ENCODE results near the gene RDH14. TPM values are rescaled to one million over a fixed set of nuclear protein-coding genes. Genes with fewer than 3 reads are reported as not detected.

The RDH14 gene
- total RNA-seq, 1 experiment from 2014 or later = 15.4 TPM

GRCh38 chr2:18548621-18549020 lies 11.8 kb downstream of the RDH14 start:
- in situ Hi-C loops (cut with HindIII; ENCODE audit: low pct_unique_long_range_greater_than_20kb, low sequenced_read_pairs) (no loop called here), intact Hi-C loops (cut with micrococcal nuclease; ENCODE audit: unreplicated experiment) (no loop called here)
- Histone ChIP-seq H3K27me3 (ENCODE audit: control insufficient read depth, insufficient read depth, low read length) (no peaks in the 10 kb centered on the region), H3K36me3 (ENCODE audit: control insufficient read depth, insufficient read depth, low read length) (no peaks in the 10 kb centered on the region), H3K27ac (ENCODE audit: low read length) (no peak overlapping the region), H3K4me1 (ENCODE audit: control insufficient read depth, insufficient read depth, low read length) (no peaks in the 10 kb centered on the region), H3K4me3 (ENCODE audit: low read depth in 2 of 2, low read length in 2 of 2) (no peak overlapping the region), H3K9me3 (ENCODE audit: control insufficient read depth, insufficient read depth, low read depth, low read length) (no peaks in the 10 kb centered on the region)
- ChIA-PET POLR2A (no interaction called here), CTCF (no interaction called here)
- BruUV-seq (replicated peaks) = no TSS peak
- ATAC-seq (no peak), DNase-seq (ENCODE audit: low read depth, low spot score) (no peak)
- TF ChIP-seq REST (IDR thresholded peaks at IDR 0.05; ENCODE audit: insufficient read depth in 1 of 2, low read depth in 2 of 2, low read length in 1 of 2) (no peak), SIN3A (IDR thresholded peaks at IDR 0.05; ENCODE audit: borderline replicate concordance, insufficient read depth, low read depth, low read length) (no peak), CTCF (IDR thresholded peaks at IDR 0.05) (no peak)

GRCh38 chr2:18546567-18546966 lies 13.9 kb downstream of the RDH14 start:
- TF ChIP-seq TCF7L2 (IDR thresholded peaks at IDR 0.05; ENCODE audit: low read depth, low read length) (no peak), SIN3A (IDR thresholded peaks at IDR 0.05; ENCODE audit: borderline replicate concordance, insufficient read depth, low read depth, low read length) (no peak), CTCF (IDR thresholded peaks at IDR 0.05) (no peak), REST (IDR thresholded peaks at IDR 0.05; ENCODE audit: insufficient read depth in 1 of 2, low read depth in 2 of 2, low read length in 1 of 2) (no peak), POLR2AphosphoS5 (IDR thresholded peaks at IDR 0.05; ENCODE audit: low read depth, low read length) (no peak)
- Histone ChIP-seq H3K4me1 (ENCODE audit: control insufficient read depth, insufficient read depth, low read length) (no peaks in the 10 kb centered on the region), H3K4me3 (ENCODE audit: low read depth in 2 of 2, low read length in 2 of 2) (no peak overlapping the region), H3K9me3 (ENCODE audit: control insufficient read depth, insufficient read depth, low read depth, low read length) (no peaks in the 10 kb centered on the region), H3K27me3 (ENCODE audit: control insufficient read depth, insufficient read depth, low read length) (no peaks in the 10 kb centered on the region), H3K36me3 (ENCODE audit: control insufficient read depth, insufficient read depth, low read length) (no peaks in the 10 kb centered on the region), H3K27ac (ENCODE audit: low read length) (no peak overlapping the region)
- ATAC-seq (no peak), DNase-seq (ENCODE audit: low read depth, low spot score) (no peak)
- intact Hi-C loops (cut with micrococcal nuclease; ENCODE audit: unreplicated experiment) = no loop called here
- CTCF ChIA-PET = interaction anchor here (0.7 kb wide), 1 partner anchor 78 kb away, joined by 4 read pairs; no protein-coding TSS in a partner anchor
- in situ Hi-C loops (cut with HindIII; ENCODE audit: low pct_unique_long_range_greater_than_20kb, low sequenced_read_pairs) = no loop called here
- no TSS peak for BruUV-seq (replicated peaks)
- POLR2A ChIA-PET = no interaction called here
